NCI-H2081 treated with DMSO at 0.1 percent for 48 hours (cell line): ENCODE results near the gene HOXA9.

Experiments used
- DNase-seq: peaks from one replicate; lab custom pipeline; 2025; lab: John Stamatoyannopoulos, UW

Gene HOXA9

DNA sequence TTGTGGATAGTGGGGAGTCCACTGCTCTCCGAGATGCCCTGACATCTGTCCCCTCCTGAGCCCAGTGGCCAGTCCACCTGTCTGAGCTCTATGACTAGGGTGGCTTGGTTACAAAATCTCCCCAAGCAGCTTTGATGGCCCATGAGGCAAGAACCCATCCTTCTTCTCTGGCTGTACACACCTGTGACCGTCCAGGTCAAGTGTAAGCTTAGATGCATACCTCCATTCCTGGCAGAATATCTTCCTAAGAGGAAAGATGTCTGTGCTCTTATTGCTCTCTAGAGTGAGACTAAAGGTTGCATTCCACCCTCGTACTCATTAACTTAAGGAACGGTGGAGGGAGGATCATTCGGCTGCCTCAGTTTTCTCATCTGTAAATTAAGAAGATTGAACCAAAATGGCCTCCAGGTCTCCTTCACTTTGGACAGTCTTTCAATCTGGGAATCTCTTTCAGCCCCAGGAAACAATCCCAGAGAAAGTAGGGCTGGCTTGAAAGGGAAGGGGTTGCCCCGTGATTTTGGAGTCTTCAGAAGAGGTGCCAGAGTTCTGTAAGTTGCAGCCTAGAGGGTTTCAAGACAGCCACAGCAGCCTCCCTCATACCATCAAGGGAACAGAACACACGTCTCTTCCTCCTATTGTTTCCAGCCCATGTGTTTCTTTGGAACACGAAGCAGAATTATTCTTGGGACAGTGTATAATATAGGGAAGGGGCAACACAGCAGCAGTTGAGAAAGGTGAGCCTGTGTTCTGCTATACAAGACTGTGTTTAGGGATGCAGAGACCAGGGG is 40.2 kb downstream of the HOXA9 start:
- DNase-seq: no peak

DNA sequence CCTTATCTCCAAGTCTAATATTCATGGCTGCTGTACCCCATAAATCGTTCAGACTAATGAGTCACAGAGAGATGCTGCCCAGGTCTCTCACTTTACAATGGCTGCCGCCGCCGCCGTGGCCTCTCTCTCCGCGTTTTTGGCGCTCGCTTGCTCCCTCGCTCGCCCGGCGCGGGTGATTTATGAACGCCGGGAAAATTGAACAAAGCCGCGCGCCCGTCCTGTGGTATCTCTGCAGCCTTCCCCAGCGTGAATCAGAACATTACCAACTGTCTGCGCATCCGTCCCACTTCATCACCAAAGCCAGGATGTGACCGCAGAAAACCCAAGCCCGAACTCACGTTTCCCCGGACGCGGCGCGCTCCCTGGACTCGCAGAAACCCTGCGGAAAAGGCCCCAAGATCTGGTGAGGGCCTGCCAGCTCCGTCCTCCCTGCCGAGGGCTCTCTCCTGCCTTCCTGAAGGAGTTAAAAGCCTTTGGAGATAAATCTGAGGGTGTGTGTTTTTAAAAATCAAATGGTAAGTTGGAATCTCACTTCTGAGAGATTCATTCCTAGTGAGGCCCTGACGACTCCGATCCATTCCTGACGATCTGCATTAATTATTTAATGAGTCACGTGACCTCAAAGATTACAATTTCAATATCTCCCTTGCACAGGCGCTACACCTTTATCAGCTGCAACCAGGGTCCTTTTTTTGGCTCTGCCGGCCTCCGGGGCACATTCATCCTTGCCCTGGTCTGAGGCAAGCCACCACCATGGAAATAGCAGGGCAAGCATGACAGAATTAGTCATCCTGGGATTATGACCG is 41.0 kb downstream of the HOXA9 start:
- no peak for DNase-seq

DNA sequence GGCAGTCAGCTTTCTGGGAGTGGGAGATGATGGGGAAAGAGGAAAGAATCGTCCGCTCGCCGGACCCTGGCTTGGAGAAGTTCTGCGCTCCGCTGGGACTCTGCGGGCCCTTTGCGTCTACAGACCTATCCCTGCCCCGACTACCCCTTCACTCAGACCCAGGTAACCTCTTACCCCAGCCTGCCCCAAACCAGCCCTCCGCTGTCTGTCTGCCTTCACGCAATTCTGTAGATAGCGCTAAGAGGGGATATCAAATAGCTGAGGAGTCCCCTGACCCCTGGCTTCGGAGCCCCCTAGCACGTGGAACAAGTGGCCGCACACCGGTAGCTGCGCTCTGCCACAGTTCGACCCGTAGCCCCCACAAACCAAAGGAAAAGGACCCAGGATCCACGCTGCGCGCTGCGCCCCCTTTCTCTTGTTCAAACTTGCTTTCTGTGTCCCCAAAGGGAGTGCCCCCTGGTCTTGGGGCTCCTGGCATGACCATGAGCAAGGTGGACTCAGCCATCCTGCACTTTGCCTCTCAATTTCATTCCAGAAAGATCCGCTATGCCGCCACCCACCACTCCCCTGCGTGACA is 41.8 kb downstream of the HOXA9 start:
- no peak for DNase-seq

DNA sequence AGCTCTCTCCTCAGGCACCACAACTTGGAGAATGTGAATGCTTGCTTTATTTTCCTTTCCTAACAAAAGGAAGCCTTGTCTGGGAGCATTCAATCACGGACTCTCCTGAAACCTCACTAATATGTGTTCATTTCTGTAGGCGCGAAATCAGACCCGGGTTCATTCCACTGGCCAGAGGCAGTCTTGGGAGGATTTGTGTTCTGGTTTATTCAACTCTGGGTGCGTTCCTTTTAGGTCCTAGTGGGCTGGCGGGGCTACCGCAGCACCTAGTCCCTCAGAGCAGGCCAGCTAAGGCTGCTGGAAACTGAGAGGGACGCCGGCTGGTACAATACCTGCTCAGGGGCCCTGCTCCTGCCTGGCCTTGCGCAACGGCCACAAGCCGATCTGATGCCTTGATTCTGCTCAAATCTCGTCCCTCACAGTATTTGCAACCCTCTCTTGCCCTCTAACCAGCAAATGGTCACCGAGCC is 42.3 kb downstream of the HOXA9 start:
- no peak for DNase-seq

DNA sequence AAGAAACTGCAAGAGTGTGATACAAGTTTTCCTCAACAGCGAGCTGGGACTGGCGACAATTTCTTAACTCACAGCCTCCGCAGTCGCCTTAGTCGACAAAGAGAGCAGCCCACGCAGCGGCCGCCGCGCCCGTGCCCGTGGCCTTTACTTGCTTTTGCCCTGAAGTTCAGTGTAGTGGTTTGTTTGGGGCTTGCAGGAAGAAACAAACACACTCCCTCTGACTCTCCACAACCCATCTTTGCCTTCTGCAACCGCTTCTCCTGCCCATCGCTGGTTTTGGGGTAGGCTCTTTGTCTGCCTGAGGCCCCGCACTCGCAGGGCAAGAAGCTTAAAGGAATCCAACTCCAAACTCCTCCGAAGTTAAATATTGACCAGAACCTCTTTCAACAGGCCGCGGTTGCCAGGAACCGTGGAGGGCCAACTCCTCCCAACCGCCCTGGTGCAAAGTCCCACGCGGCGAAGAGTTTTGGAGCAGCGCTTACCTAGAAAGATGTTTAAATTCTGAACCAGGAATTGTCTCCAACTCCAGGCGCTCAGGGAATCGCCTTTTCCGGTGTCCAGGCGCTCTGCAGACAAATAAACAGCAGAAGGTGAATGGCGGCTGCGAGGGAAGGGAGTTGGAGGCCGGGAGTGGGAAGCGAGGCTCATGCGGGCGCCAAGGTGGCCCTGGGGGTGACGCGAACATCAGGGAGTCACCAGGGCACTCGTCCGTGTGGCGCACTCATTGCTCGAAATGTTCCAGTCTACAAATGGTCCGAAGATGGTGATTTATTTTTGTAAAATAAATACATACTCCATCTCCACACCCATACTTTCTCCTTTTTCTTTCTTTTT is 43.0 kb downstream of the HOXA9 start:
- DNase-seq: no peak

DNA sequence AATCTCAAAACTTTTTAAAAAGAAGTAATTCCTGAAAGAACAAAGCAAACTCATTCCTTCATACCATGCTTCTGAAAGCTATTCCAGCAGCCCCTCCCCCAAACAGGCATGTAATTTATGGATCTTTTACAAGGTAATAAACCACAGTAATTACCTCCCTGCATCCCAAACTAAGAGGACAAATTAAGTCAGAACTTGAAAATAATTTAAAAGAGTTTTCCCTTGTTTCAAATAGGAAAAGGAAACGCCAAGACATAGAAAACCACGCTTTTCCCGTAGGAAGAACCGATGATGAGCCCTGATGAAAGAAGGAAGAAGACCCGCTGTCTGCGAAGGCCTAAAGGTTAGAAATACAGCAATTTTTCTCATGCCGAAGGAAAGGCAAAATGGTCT is 43.7 kb downstream of the HOXA9 start:
- DNase-seq: no peak

DNA sequence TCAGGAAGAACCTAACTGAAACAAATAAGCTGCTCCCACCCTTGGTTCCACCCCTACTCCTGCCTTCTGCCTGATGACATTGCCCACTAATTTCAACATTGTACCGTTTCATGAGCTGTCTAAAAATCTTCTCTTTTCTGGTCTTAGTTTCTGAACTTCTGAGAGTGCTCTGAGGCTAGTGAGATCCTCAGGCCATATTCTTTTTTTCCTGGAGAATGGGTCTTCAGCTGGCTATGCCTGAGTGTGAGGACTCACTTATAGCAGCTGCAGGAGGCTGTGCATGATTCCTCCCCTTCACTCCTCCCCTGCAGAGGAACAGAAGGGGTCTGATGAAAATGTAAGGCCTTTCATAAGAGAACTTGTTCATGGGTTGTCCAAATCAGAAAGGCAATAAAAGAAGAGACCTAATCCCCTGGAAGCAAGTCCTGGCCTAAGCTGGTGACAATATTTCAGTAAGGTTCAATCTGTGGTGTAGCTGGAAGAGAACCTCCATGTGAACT is 45.9 kb downstream of the HOXA9 start:
- no peak for DNase-seq

DNA sequence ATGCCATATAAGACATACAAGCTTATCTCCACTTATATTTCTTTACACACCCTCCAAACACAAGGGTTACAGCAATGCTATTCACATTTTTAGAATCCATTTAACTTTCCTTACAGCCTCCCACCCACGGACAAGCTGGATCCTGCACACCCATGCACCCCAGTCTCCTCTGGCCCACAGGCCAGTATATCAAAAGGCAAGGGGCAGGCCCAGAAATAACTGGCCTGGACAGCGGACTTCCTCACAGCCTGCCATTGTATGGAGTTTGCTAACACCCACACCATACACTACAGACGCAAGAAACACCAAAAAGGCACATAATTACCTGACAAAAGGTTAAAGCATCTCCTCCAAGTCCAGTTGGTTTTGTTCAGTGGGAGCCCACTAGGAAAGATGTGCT is 46.8 kb downstream of the HOXA9 start:
- DNase-seq: no peak

DNA sequence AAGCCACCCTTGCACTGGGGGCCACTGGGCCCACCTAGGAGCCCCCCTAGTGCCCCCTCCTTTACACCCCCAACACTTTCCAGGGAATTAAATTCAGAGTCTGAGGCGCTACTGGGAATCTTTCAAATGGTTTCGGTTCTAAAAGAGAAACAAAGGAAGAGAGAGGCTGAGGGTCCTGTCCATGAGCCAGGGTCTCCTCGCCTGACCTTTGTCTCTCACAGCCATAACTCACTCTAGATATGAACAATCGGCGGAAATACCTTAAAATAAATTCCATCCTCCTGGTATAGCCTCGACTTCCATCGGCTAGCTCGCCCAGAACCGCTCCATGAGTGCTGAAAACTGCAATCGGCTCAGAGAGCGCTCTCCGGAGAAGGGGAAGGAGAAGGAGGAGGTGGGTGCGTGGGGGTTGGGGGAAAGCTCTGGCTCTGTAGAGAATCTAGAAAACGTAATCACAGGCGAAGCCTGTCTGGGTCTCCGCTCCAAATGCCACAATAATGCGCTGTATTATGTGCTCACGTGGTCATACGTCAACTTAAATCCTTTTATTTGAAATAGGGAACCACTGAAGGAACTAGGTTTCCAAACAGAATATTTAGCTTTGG is 47.3 kb downstream of the HOXA9 start:
- no peak for DNase-seq

DNA sequence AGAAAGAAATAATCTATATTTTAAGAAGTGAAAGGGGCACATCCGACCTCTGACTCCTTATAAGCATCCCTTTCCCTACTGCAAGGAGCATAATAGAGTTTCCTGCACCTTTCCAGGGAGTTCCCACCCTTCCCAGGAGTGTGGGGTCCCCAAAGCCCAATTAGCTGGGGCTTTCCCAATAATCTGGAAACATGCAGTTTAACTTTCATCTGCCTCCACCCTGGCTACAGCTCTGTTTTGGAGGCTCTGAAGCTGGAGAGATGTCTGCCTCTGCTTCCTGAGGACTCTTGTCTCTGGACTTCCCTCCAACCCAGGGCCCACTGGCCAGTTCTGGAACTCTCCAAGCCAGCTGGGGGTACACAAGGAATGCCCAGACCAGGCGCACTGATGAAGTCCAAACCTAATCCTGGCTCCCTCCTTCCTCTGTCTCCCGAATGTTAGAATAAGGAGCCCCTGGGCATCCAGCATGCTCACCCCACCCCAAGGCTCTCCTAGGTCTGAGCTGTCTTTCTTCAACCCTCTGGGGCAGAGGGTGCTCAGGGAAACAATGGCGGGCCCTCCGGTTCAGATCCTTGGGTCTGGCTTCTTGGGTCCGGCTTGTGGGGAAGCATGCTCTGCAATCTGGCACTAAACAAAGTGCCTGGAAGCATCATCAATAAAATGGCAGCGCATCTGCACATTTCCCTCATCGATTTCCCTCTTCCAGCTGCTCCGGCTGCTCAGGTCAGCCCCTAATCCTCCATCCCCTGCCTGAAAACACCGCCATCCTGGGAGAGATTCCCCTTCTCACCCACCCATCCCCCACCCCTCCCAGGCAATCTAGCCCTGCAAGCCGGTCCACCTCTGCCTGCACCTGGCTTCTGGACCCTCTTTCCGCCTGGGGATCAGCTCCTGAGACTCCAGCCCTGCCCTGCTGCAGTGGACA is 48.1 kb downstream of the HOXA9 start:
- no peak for DNase-seq

DNA sequence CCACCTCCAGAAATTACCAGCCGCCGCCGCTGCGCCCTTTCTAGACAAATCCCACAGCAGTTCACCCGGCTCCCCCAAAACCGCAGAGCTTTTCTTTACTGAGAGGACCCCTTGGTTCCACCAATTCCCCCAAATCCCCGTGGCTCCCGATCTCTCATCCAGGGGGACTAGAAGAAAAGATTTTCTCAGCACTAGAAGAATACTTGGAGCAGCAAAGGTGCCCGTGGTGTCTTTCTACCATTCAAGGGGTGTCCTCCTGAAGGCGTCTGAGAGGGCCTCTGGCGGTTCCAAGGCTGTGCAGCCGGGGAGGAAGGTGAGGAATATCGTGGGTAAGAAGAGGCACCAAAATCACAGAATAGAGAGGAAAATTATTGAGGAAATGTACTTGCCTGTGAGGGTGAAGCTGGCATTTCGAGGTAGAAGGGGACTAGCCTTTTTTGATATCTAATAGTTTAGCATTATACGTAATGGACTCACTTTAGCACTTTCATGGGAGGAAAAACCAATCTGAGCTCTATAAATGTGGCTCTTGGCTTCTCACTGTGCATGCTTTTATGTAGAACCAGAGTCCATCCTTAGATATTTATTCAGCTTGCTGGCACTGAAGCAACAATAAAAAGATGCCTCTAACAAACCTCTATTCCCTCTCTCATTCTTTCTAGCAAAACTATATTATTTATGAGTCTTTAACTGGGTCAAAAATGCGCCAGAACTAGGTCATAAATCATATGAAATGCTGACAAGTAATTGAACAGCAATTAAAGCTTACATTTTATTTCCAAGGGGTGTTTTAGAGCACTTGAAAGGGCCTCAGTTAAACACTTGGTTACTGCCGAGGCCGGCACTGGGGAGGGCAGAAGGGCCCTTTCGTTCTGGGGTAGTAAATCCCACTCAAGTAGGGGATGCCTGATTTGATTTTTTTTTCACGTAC is 49.0 kb downstream of the HOXA9 start:
- DNase-seq: no peak

DNA sequence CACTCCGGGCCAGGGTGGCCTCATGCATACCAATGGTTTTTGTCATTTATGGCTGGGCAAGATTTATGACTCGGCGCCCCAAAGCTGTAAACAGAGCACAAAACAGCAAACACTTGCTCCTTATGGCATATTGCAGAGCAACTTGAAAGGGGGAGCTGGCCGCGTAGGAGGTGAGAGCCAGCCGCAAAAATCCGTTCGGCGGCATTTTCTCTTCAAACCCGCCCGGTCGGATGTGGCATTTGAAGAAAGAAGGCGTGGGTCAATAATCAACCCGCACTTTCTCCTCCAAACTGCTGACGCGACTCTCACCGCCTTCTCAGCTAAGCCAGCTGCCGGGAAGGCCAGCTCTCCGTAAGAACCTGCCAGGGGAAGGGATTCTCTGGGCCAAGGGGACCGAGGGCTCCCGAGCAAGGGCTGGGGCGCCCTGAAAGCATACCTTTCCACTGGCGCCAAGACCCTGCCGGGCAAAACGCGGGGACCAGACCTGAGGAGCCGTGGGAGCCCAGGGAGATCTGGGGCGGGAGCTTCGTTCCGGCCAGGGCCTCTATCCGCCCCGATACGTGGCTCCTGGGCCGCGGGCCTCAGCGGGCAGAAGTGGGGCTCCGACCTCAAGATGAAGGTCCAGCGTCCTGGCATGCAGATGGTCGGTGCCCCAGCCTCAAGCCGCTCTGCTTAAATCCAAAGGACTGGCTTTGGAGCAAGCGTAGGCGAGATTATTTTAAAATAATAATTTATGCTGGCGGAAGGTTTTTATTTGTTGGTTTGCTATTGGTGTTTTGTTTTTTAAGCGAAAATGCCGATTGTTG is 49.9 kb downstream of the HOXA9 start:
- DNase-seq: no peak

DNA sequence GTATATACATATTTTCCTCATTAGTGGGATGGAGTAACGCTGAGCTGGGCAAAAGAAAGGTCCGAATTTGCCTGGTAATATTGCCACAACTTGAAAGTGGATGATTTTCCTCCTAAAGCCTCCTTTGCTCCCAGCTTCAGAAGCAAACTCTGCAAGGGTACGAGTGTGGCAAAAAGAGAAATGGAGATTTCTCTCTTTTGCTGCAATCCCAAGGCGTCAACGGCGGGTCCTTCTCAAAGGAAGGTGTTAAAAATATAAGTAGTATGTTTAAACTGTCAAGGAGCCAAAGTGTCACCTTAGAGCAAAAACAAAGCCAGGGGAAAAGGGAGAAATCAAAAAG is 50.5 kb downstream of the HOXA9 start:
- DNase-seq: no peak

DNA sequence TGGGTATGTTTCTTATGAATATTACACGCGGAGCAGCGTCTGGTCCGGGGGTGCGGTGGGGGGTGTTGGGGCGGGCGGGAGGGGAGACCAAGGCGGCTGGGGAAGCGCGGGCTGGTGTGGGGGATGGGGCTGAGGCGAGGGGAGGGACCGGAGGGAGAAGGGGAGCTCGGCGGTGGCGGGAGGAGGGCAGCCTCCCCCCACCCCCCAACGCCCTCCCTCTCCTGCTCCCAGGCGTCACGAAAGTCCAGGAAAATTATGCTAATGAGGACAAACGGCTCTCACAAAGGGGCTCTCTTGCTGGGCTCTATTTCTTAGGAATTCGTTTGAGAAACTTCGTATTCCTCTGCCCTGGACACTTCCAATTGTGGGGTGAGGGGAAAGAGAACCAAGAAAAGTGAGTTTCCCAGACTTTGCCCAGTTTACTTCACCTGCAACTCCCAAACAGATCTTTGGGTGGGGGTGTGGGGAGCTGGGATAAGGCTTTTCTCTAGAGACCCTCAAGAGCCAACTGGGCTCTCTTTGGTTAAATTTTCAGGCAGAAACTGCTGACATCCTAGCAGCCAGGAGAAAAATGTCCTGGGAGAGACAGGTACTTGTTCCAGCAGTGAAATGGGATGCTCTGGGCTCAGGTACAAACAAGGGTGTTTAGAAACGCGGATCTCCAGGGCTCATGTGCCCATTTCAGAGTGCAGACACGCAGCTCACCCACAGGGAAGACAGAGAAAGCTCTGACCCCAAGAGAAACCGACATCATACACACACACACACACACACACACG is 51.2 kb downstream of the HOXA9 start:
- DNase-seq: no peak

DNA sequence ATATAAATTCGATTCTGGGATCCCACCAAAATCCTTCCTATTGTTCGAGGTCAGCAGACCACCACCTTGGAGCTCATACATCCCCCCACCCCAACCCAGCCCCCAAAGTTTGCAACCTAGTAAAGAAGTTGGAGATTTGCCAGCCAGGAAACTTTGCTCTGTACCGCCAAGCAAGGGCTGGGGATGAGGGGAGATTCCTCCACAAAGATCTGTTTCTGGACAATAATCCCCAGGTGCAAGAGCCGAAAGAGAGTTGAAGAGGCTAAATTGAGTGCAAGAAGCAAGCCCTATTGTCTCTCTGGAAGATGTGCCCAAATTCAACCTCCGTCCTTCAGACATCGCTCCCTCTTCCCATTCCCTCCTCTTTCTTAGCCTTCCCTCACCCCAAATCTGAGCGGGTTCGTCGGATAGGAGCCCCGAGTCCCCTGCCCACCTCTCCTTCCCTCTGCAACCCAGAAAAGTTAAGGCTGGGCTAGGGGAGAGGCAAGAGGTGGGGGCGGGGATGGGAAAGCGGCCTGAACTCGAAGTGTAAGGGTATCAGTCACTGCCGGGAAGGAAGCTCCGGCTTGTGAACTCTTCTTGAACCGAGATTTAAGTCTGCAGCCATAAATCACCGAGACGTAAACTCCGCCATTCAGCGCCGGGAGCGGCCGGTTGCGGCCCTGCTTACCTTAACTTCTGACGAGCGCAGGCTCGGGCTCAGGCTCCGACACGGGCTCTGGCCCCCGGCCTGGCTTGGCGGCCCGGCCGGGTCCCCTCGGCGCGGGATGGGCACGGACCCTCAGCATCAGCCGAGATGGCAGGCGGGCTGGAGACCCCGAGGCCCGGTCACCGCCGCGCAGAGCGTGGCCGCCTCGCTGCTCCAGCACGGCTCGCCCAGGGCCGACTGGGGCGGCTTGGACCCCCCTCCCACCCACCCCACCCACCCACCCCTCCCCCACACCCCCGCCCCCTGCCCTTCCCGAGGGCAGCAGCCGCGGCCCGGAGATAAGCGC is 52.1 kb downstream of the HOXA9 start:
- no peak for DNase-seq
